GM03348 (cell line): ENCODE data around the gene LBHD1.
"Not testable (repeated sequence)": the region's sequence is repeated elsewhere in the genome, so short reads cannot be mapped to it uniquely, and the experiment has no call there.

Experiments used
- DNase-seq: peaks from one replicate; pipeline ENCODE4 v3.0.0; 2012; ENCODE audit warnings: low spot score

The LBHD1 gene

DNA sequence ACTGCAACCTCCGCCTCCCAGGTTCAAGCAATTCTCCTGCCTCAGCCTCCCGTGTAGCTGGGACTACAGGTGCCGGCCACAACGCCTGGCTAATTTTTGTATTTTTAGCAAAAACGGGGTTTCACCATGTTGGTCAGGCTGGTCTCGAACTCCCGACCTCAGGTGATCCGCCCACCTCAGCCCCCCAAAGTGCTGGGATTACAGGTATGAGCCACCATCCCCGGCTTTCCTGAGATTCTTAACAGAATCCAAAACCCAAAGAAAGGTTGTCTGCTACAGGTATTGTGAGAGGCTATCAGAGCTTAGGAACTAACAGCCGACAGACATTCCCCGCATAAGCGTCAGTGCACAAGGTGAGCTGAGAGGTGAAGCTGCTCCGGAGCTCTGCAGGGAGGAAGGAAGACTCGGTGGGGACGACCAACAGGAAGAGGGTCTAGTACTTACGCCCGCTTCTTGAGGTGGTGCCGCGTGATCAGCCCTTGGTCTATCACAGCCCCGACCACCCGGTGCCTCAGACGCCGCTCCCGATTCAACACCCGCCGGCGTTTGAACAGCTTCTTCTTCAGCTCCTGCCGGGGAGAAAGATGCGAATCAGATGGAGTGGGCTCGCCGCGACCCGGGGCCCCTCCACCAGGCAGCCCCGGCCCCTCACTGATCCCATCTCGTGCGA, 7.5 kb downstream of the LBHD1 start:
- DNase-seq: peak; percentile 51

GRCh38 chr11:62656796-62657429, 15.2 kb downstream of the LBHD1 start:
- DNase-seq: no peak

DNA sequence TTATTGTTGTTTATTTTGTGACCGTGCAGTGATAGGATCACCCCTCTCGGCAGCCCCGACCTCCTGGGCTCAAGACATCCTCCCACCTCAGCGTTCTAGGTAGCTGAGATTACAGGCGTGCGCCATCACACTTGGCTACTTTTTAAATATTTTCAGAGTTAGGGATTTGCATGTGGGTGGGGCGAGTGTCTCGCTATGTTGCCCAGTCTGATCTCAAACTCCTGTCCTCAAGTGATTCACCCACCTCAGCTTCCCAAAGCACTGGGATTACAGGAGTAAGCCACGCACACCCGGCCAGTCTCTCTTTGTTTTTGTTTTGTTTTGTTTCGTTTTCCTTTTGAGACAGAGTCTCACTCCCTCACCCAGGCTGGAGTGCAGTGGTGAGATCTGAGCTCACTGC, 17.8 kb downstream of the LBHD1 start:
- DNase-seq: no peak

GRCh38 chr11:62652161-62653006, 19.7 kb downstream of the LBHD1 start:
- no peak for DNase-seq

- not testable (repeated sequence) for DNase-seq
Measured at GRCh38 chr11:62650283-62650682, 21.8 kb downstream of the LBHD1 start.

DNA sequence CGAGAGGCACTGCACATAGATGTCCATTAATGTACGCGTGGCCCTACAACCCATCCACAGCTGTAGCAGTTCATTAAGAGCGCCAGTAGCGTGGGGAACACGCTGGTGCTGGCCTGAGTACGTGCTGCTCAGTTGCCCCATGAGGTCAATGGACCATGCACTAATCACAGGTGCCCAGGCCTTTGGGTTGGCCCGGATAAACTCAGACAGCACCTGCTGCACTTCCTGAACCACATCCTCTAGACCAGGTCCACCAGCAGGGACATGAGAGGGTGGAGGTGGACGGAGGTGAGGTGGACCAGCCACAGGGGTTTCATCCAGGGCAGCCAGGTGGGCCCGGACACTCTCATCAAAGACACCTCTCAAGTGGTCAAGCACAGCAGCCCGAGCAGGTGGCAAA, 22.6 kb downstream of the LBHD1 start:
- DNase-seq: no peak

DNA sequence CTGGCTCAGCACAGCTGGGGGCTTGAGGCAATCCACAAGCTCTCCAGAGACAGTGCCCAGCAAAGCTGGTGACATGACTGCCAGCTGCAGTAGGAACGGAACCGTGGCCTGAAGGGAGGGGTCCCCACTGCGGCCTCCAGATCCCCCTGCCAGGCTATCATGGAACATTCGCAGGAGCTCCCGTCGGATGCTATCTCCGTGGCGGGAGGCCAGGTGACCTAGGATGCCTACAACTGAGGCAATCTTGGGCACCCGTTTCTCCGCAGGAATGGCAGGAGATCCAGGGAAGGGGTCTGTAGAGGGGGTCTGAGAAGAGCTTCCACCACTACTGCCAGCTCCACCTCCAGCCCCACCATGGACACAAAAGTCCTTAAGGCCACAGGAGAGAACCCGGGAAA, 23.1 kb downstream of the LBHD1 start:
- no peak for DNase-seq

- no peak for DNase-seq
Measured at GRCh38 chr11:62648185-62648966, 23.7 kb downstream of the LBHD1 start.

- DNase-seq: no peak
Measured at GRCh38 chr11:62647609-62648005, 24.5 kb downstream of the LBHD1 start.

DNA sequence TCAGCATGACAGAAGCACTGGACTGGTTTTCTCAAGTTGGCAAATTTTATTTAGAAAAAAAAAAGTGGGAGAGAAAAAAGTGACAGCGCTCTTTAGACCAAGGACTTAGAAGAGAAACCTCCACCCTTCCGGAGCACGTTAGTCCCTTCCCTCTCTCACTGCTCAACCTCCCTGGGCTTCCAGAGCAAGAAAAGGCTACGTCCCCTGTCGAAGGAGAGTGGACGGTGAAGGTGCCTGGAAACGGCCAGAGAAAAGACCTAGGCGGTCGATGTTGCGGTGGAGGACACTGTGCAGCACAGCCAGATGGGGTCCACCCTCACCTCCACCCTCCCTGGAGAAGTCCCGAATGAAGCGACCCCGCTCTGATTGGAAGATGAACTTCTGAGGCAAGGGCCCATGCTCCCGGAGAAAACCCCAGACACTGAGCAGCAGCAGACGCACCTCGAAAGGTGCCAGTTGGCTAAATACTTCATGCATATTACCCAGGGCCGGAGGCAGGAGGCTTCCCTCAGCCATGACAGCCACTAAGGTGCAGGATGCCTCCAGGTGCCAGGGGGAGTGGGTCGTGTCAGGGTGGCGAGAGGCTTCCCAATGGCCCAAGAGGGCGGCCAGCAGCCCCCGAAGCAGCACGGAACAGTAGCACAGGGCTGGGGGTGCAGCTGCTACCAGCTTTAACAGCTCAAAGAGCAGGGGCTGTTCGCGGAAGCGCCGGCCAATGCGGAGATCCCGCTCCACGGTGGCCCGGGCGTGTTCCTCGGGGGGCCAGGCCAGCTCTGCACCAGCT, 25.1 kb downstream of the LBHD1 start:
- no peak for DNase-seq

- DNase-seq: peak; percentile 99
Measured at GRCh38 chr11:62645946-62646824, 25.9 kb downstream of the LBHD1 start, which contains the start of gene GANAB. Gene GANAB, minus strand, starts transcription at chr11:62646613. Its CDS starts 14 bp downstream, at chr11:62646599.

- no peak for DNase-seq
Measured at GRCh38 chr11:62645671-62645945, 26.5 kb downstream of the LBHD1 start.

GRCh38 chr11:62644220-62644619, 27.8 kb downstream of the LBHD1 start:
- DNase-seq: no peak

DNA sequence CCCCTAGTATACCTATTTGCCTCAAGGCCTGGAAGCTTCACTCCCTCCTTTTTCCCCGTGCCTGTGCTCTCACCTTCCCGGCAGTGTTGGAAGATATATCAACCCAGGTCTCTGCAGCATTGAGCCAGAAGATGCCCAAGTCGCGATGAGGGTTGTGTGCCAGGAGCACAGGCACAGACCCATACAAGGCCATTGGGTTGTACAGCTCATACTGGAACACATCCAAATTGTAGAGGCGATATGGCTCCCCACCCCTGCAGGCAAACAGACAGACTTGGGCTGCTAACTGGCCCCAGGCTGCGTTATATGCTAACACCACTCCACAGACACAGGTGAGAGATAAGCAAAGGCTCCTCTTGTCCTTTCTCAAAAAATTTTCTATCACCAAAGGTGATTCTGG, 39.6 kb downstream of the LBHD1 start:
- DNase-seq: no peak

GRCh38 chr11:62627713-62628112, 44.4 kb downstream of the LBHD1 start:
- no peak for DNase-seq

GRCh38 chr11:62622476-62623089, 49.5 kb downstream of the LBHD1 start:
- no peak for DNase-seq

DNA sequence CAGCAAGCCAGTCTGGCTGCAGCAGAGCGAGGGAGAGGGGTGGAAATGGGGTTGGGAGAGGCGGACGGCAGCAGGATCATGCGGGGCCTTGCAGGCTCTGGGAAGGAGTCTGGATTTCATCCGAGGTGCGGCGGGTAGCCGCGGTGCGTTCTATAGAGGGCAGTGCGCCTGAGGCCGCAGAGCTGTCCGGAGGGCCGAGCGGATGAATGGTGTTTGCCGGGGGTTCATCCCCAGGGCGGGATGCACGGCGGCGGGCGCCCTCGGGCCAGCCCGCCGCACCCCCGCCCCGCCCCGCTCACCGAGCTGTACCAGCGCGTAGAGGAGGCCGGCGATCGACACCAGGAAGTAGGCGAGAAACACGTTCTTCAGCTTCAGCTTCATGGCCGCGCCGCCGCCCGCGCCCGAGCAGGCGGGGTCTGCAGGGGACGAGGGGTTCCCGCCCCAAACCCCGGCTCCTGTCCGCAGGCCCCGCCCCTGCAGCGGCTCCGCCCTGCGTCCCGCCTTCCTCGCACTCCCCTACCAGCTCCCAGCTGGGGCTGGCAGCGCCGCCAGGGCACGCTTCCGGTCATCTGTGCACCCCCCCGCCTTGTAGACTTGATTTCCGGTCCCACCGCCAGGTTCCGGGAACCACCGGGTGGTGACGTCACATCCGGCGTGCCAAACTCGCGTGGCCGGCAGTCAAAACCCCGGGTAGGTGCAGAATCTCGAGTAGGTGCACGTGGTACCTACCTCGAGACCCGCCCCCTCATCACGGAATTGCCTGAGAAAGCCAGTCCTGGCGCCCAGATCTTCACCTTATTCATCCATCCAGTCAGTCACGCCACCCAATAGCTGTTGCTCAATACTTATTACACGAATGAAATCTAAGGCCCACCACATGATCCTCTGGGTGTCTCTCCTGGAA, 50.2 kb downstream of the LBHD1 start, which contains the start of gene B3GAT3:
Gene B3GAT3, minus strand, starts transcription at position 420 of the 904 bp plus-strand sequence. Its CDS starts 39 bp downstream, at position 381.
- DNase-seq: peak; percentile 98

DNA sequence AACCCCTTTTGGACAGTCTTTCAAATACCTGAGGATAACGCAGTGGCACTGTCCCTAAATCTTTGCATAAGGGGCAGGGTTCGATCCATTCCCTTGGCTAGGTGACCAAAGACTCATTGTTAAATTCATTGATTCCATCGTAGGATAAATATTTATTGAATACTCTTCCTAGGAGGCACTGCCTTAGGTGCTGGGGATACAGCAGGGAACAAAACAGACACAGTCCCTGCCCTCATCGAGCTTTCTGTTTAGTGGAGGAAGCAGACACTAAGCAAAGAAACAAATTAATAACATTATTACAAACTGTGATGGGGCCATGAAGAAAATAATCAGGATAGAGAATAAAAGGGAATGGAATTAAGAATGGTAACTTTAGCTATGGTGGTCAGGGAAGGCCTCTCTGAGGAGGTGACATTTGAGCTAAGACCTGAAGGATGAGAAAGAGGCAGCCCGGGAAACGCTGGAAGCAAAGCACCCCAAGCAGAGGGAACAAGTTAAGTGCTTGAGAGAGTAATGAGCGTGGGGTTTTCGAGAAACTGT, 51.0 kb downstream of the LBHD1 start:
- DNase-seq: no peak

GRCh38 chr11:62616957-62617356, 55.1 kb downstream of the LBHD1 start:
- not testable (repeated sequence) for DNase-seq
